H9 (cell line): ENCODE data around the gene C10orf143. TPM values are rescaled to one million over a fixed set of nuclear protein-coding genes. Genes with fewer than 3 reads are reported as not detected.

Source experiments
- DNase-seq: peaks from one replicate; pipeline ENCODE4 v3.0.0-alpha.2; 2017
- H2AFZ ChIP-seq: one replicate; pipeline ENCODE4 v1.6.1; 2013; ENCODE audit warnings: mild to moderate bottlenecking, low read length, control low read depth, moderate library complexity
- H2AK5ac ChIP-seq: 2 replicates; pipeline ENCODE4 v1.6.1; 2013; ENCODE audit warnings: low read length, control low read depth, mixed read lengths; ENCODE audit not compliant: insufficient read length
- H2BK120ac ChIP-seq: one replicate; pipeline ENCODE4 v1.6.1; 2013; ENCODE audit warnings: low read depth, mild to moderate bottlenecking, low read length, control low read depth, inconsistent platforms; ENCODE audit not compliant: poor library complexity, severe bottlenecking
- H2BK12ac ChIP-seq: 2 replicates; pipeline ENCODE4 v1.6.1; 2013; ENCODE audit warnings: low read length, control low read depth, mixed read lengths, low read depth; ENCODE audit not compliant: insufficient read length
- H2BK15ac ChIP-seq: 2 replicates; pipeline ENCODE4 v1.6.1; 2013; ENCODE audit warnings: low read depth, low read length, control low read depth
- H2BK20ac ChIP-seq: one replicate; pipeline ENCODE4 v1.6.1; 2013; ENCODE audit warnings: low read depth, mild to moderate bottlenecking, low read length, control low read depth, inconsistent platforms; ENCODE audit not compliant: poor library complexity, severe bottlenecking
- H2BK5ac ChIP-seq: 2 replicates; pipeline ENCODE4 v1.6.1; 2013; ENCODE audit warnings: low read length, control low read depth, mixed read lengths; ENCODE audit not compliant: insufficient read length
- H3K14ac ChIP-seq: 2 replicates; pipeline ENCODE4 v1.6.1; 2013; ENCODE audit warnings: low read length, control low read depth; ENCODE audit not compliant: insufficient read depth
- H3K18ac ChIP-seq: 2 replicates; pipeline ENCODE4 v1.6.1; 2013; ENCODE audit warnings: low read depth, mild to moderate bottlenecking, mixed read lengths, low read length, control low read depth; ENCODE audit not compliant: insufficient read length
- H3K23ac ChIP-seq: 2 replicates; pipeline ENCODE4 v1.6.1; 2013; ENCODE audit warnings: low read length, control low read depth, mixed read lengths, low read depth; ENCODE audit not compliant: insufficient read length
- H3K23me2 ChIP-seq: 2 replicates; pipeline ENCODE4 v1.6.1; 2013; ENCODE audit warnings: low read depth, mild to moderate bottlenecking, mixed read lengths, low read length, control low read depth; ENCODE audit not compliant: insufficient read length, poor library complexity, severe bottlenecking
- H3K27ac ChIP-seq: 2 replicates; pipeline ENCODE4 v1.5.1; 2013; ENCODE audit warnings: low read length, control low read depth, mixed read lengths, low read depth; ENCODE audit not compliant: insufficient read length
- H3K27me3 ChIP-seq: 2 replicates; pipeline ENCODE4 v1.6.1; 2013; ENCODE audit warnings: low read length, control low read depth, inconsistent platforms; ENCODE audit not compliant: insufficient read depth
- H3K4ac ChIP-seq: 2 replicates; pipeline ENCODE4 v1.6.1; 2013; ENCODE audit warnings: low read depth, mild to moderate bottlenecking, control low read depth, inconsistent platforms, low read length, moderate library complexity
- H3K4me1 ChIP-seq: 2 replicates; pipeline ENCODE4 v1.6.1; 2013; ENCODE audit warnings: low read length, control low read depth, inconsistent platforms; ENCODE audit not compliant: insufficient read depth
- H3K4me2 ChIP-seq: 2 replicates; pipeline ENCODE4 v1.6.1; 2013; ENCODE audit warnings: low read length, control low read depth, mixed read lengths; ENCODE audit not compliant: insufficient read length, insufficient read depth
- H3K56ac ChIP-seq: 2 replicates; pipeline ENCODE4 v1.6.1; 2013; ENCODE audit warnings: low read depth, mild to moderate bottlenecking, mixed read lengths, low read length, control low read depth; ENCODE audit not compliant: insufficient read length
- H3K79me1 ChIP-seq: 2 replicates; pipeline ENCODE4 v1.6.1; 2013; ENCODE audit warnings: low read depth, mild to moderate bottlenecking, moderate library complexity, low read length, control low read depth, inconsistent platforms; ENCODE audit not compliant: insufficient read depth, poor library complexity, severe bottlenecking
- H3K79me2 ChIP-seq: 2 replicates; pipeline ENCODE4 v1.6.1; 2013; ENCODE audit warnings: low read length, control low read depth, inconsistent platforms; ENCODE audit not compliant: insufficient read depth
- H3K9ac ChIP-seq: 2 replicates; pipeline ENCODE4 v1.6.1; 2013; ENCODE audit warnings: low read length, control low read depth, mixed read lengths; ENCODE audit not compliant: insufficient read length; ENCODE audit errors: extremely low read depth
- H3K9me3 ChIP-seq: one replicate; pipeline ENCODE4 v1.6.1; 2013; ENCODE audit warnings: low read depth, low read length, inconsistent platforms; ENCODE audit not compliant: control insufficient read depth
- H3T11ph ChIP-seq: one replicate; pipeline ENCODE4 v1.6.1; 2013; ENCODE audit warnings: mild to moderate bottlenecking, low read length, control low read depth, inconsistent platforms
- H4K20me1 ChIP-seq: one replicate; pipeline ENCODE4 v1.6.1; 2013; ENCODE audit not compliant: control insufficient read depth, insufficient read length, insufficient read depth
- H4K5ac ChIP-seq: 2 replicates; pipeline ENCODE4 v1.6.1; 2013; ENCODE audit warnings: low read depth, mild to moderate bottlenecking, mixed read lengths, low read length, control low read depth; ENCODE audit not compliant: insufficient read length
- H4K8ac ChIP-seq: replicated peaks from 2 replicates; pipeline ENCODE4 v1.6.1; 2013; ENCODE audit warnings: low read length, control low read depth, mixed read lengths, low read depth; ENCODE audit not compliant: insufficient read length
- H4K91ac ChIP-seq: 2 replicates; pipeline ENCODE4 v1.6.1; 2013; ENCODE audit warnings: low read depth, mild to moderate bottlenecking, moderate library complexity, mixed read lengths, low read length, control low read depth; ENCODE audit not compliant: insufficient read length
- H3K27ac Mint-ChIP-seq, 3 experiments: 2 replicates in 2 of 3; 3 replicates in 1 of 3; pipeline ENCODE4 v1.8.0; 2020 to 2021; ENCODE audit warnings: mixed read lengths in 3 of 3, mild to moderate bottlenecking in 1 of 3, moderate library complexity in 1 of 3
- H3K27me3 Mint-ChIP-seq: 2 replicates; pipeline ENCODE4 v1.8.0; 2021; ENCODE audit warnings: low read depth, mild to moderate bottlenecking, moderate library complexity, mixed read lengths
- H3K36me3 Mint-ChIP-seq, 3 experiments: 2 replicates in 2 of 3; 3 replicates in 1 of 3; pipeline ENCODE4 v1.8.0; 2020 to 2021; ENCODE audit warnings: low read depth in 3 of 3, mixed read lengths in 3 of 3; ENCODE audit not compliant: insufficient read depth in 1 of 3
- H3K4me1 Mint-ChIP-seq, 2 experiments: 2 replicates each; pipeline ENCODE4 v1.8.0; 2020; ENCODE audit warnings: mixed read lengths in 2 of 2
- H3K4me3 Mint-ChIP-seq, 2 experiments: 2 replicates in 1 of 2; 3 replicates in 1 of 2; pipeline ENCODE4 v1.8.0; 2020 to 2021; ENCODE audit warnings: mild to moderate bottlenecking in 2 of 2, mixed read lengths in 2 of 2, moderate library complexity in 1 of 2
- H3K9me3 Mint-ChIP-seq, 2 experiments: 2 replicates in 1 of 2; 3 replicates in 1 of 2; pipeline ENCODE4 v1.8.0; 2020; ENCODE audit warnings: mild to moderate bottlenecking in 2 of 2, mixed read lengths in 2 of 2, moderate library complexity in 1 of 2
- CTCF ChIP-seq: fragments of 200-600 bp; sonication (generic); conservative IDR thresholded peaks from 3 replicates; pipeline ENCODE4 v1.8.0; 2021; ENCODE audit warnings: antibody characterized with exemption, mild to moderate bottlenecking
- WGBS: extraction: QIAGEN DNeasy Blood & Tissue Kit; methylation state at CpG from one replicate; pipeline ENCODE4 v1.1.7; 2013; ENCODE audit warnings: missing lambda C conversion rate, low lambda C conversion rate, mixed read lengths; ENCODE audit not compliant: insufficient read length; ENCODE audit errors: extremely low coverage; 5-methylcytosine and 5-hydroxymethylcytosine counted together
- total RNA-seq: library from RNA; stranded (reverse); gene quantifications from 2 replicates; pipeline ENCODE4 v1.2.1, GENCODE V29; 2021

The C10orf143 gene
- total RNA-seq, 1 experiment from 2014 or later, result 0.94 TPM

GRCh38 chr10:130028465-130028819 lies 82.2 kb downstream of the C10orf143 start:
- H4K5ac ChIP-seq, result no peak overlapping the region
- H3K27ac Mint-ChIP-seq, result no peak overlapping the region; a peak in 1 of 7 replicates
- H3K56ac ChIP-seq, result no peak overlapping the region
- no peak overlapping the region for H4K8ac ChIP-seq
- no peak overlapping the region for H3K4me3 Mint-ChIP-seq
- TF ChIP-seq CTCF, result no peak
- no peaks in the 10 kb centered on the region for H3K36me3 Mint-ChIP-seq
- peaks cover 0 to 3% of the 10 kb centered on the region in 2 experiments; a peak in 1 of 5 replicates for H3K9me3 Mint-ChIP-seq
- H2BK12ac ChIP-seq, result no peak overlapping the region
- no peak overlapping the region for H3K14ac ChIP-seq
- no peaks in the 10 kb centered on the region for H3K79me2 ChIP-seq
- no peaks in the 10 kb centered on the region for H3K23me2 ChIP-seq
- no peak overlapping the region for H3T11ph ChIP-seq
- H3K23ac ChIP-seq, result no peak overlapping the region
- no peak overlapping the region for H3K9ac ChIP-seq
- no peaks in the 10 kb centered on the region for H3K4me1 ChIP-seq
- no peaks in the 10 kb centered on the region for H4K20me1 ChIP-seq
- no CpG with 5 or more reads among the region's 4 CpGs for WGBS
- no peak overlapping the region for H2BK15ac ChIP-seq
- H3K18ac ChIP-seq, result no peak overlapping the region
- no peak overlapping the region for H2AK5ac ChIP-seq
- H2AFZ ChIP-seq, result no peak overlapping the region
- H2BK20ac ChIP-seq, result no peak overlapping the region
- H3K4ac ChIP-seq, result no peak overlapping the region
- no peak overlapping the region for H2BK5ac ChIP-seq
- no peaks in the 10 kb centered on the region for H3K9me3 ChIP-seq
- H3K79me1 ChIP-seq, result no peaks in the 10 kb centered on the region
- H4K91ac ChIP-seq, result no peak overlapping the region
- DNase-seq, result no peak
- no peaks in the 10 kb centered on the region for H3K27me3 ChIP-seq
- H3K27me3 Mint-ChIP-seq, result 0 out of 2 replicates have a peak, but pooled peaks cover 1% of the 10 kb centered on the region
- no peak overlapping the region for H2BK120ac ChIP-seq
- no peak overlapping the region for H3K4me2 ChIP-seq
- H3K4me1 Mint-ChIP-seq, result no peaks in the 10 kb centered on the region
- no peak overlapping the region for H3K27ac ChIP-seq
